ENCODE measurements around the gene TMEM59. TPM values are rescaled to one million over a fixed set of nuclear protein-coding genes. Genes with fewer than 3 reads are reported as not detected.
"Not testable (repeated sequence)": the region's sequence is repeated elsewhere in the genome, so short reads cannot be mapped to it uniquely, and the experiment has no call there.

Gene TMEM59
- total RNA-seq, 1 donor from 2014 or later = 195 TPM

- no peaks in the 10 kb centered on the region for H3K27me3 Mint-ChIP-seq (ENCODE audit: unreplicated experiment)
- no peaks in the 10 kb centered on the region for H3K4me1 Mint-ChIP-seq (ENCODE audit: unreplicated experiment)
- H3K36me3 Mint-ChIP-seq (ENCODE audit: low read depth, unreplicated experiment) = no peaks in the 10 kb centered on the region
- TF ChIP-seq CTCF (IDR thresholded peaks at IDR 0.05; ENCODE audit: unreplicated experiment) = no peak
- no peak overlapping the region for H3K4me3 Mint-ChIP-seq (ENCODE audit: unreplicated experiment)
- DNase-seq (ENCODE audit: low spot score) = no peak
- no peak overlapping the region for H3K27ac Mint-ChIP-seq (ENCODE audit: unreplicated experiment)
- no peaks in the 10 kb centered on the region for H3K9me3 Mint-ChIP-seq (ENCODE audit: unreplicated experiment)
These were observed 57.3 kb downstream of the TMEM59 start for GRCh38 chr1:53995683-53996082.

- not testable (repeated sequence) for H3K4me1 Mint-ChIP-seq (ENCODE audit: unreplicated experiment)
These were observed 58.5 kb downstream of the TMEM59 start for GRCh38 chr1:53994516-53994915.

GRCh38 chr1:53992085-53992874, 60.7 kb downstream of the TMEM59 start:
- no peaks in the 10 kb centered on the region for H3K9me3 Mint-ChIP-seq (ENCODE audit: unreplicated experiment)
- H3K27ac Mint-ChIP-seq (ENCODE audit: unreplicated experiment) = no peak overlapping the region
- H3K4me1 Mint-ChIP-seq (ENCODE audit: unreplicated experiment) = no peaks in the 10 kb centered on the region
- no peaks in the 10 kb centered on the region for H3K27me3 Mint-ChIP-seq (ENCODE audit: unreplicated experiment)
- no peak for TF ChIP-seq CTCF (IDR thresholded peaks at IDR 0.05; ENCODE audit: unreplicated experiment)
- DNase-seq (ENCODE audit: low spot score) = no peak
- H3K36me3 Mint-ChIP-seq (ENCODE audit: low read depth, unreplicated experiment) = no peaks in the 10 kb centered on the region
- no peak overlapping the region for H3K4me3 Mint-ChIP-seq (ENCODE audit: unreplicated experiment)

More at GRCh38 chr1:53994516-53994915, 58.5 kb downstream of the TMEM59 start:
- H3K27ac Mint-ChIP-seq (ENCODE audit: unreplicated experiment); H3K9me3 Mint-ChIP-seq (ENCODE audit: unreplicated experiment); H3K4me3 Mint-ChIP-seq (ENCODE audit: unreplicated experiment); H3K27me3 Mint-ChIP-seq (ENCODE audit: unreplicated experiment); H3K36me3 Mint-ChIP-seq (ENCODE audit: low read depth, unreplicated experiment); DNase-seq (ENCODE audit: low spot score): not testable (repeated sequence)

GRCh38 chr1:53987880-53988279, 65.1 kb downstream of the TMEM59 start:
- Mint-ChIP-seq H3K9me3 (ENCODE audit: unreplicated experiment) (no peaks in the 10 kb centered on the region), H3K27ac (ENCODE audit: unreplicated experiment) (no peak overlapping the region), H3K4me1 (ENCODE audit: unreplicated experiment) (peaks cover under 1% of the 10 kb centered on the region), H3K4me3 (ENCODE audit: unreplicated experiment) (no peak overlapping the region), H3K36me3 (ENCODE audit: low read depth, unreplicated experiment) (no peaks in the 10 kb centered on the region), H3K27me3 (ENCODE audit: unreplicated experiment) (no peaks in the 10 kb centered on the region)
- no peak for TF ChIP-seq CTCF (IDR thresholded peaks at IDR 0.05; ENCODE audit: unreplicated experiment)
- no peak for DNase-seq (ENCODE audit: low spot score)

GRCh38 chr1:53986458-53986857, 66.5 kb downstream of the TMEM59 start:
- Mint-ChIP-seq H3K4me1 (ENCODE audit: unreplicated experiment) (peaks cover 10% of the 10 kb centered on the region), H3K27ac (ENCODE audit: unreplicated experiment) (no peak overlapping the region), H3K36me3 (ENCODE audit: low read depth, unreplicated experiment) (no peaks in the 10 kb centered on the region), H3K4me3 (ENCODE audit: unreplicated experiment) (no peak overlapping the region), H3K9me3 (ENCODE audit: unreplicated experiment) (no peaks in the 10 kb centered on the region), H3K27me3 (ENCODE audit: unreplicated experiment) (no peaks in the 10 kb centered on the region)
- no peak for DNase-seq (ENCODE audit: low spot score)
- TF ChIP-seq CTCF (IDR thresholded peaks at IDR 0.05; ENCODE audit: unreplicated experiment) = no peak
